ENCODE measurements around the gene OTOF. TPM values are rescaled to one million over a fixed set of nuclear protein-coding genes. Genes with fewer than 3 reads are reported as not detected.

The OTOF gene
- total and polyA plus RNA-seq, 2 of the 4 experiments (the other 2 are of a cell fraction), result 0.03 TPM; not detected in 1

GRCh38 chr2:26412091-26412673 is 65.7 kb downstream of the OTOF start:
- H4K91ac ChIP-seq (ENCODE audit: insufficient read depth, low read depth, low read length), result no peak overlapping the region
- ChIA-PET CTCF (no interaction called here), POLR2A (ENCODE audit: unreplicated experiment) (no interaction called here)
- H3K9me3 ChIP-seq (ENCODE audit: control insufficient read depth, insufficient read depth, low read length), result no peaks in the 10 kb centered on the region
- no peak overlapping the region for H3K9ac ChIP-seq (ENCODE audit: low read depth, low read length)
- in situ Hi-C loops (cut with MboI; ENCODE audit: low sequenced_read_pairs), result no loop called here
- intact Hi-C loops (cut with micrococcal nuclease), result no loop called here
- no peak overlapping the region for H2AK5ac ChIP-seq (ENCODE audit: low read depth, low read length)
- dilution Hi-C loops (cut with HindIII; ENCODE audit: low sequenced_read_pairs, unreplicated experiment), result no loop called here
- TF ChIP-seq NFE2L2 (IDR thresholded peaks at IDR 0.05; ENCODE audit: low read depth, low read length) (peak; percentile 56; the same call in 1 of the 2 replicates), ELK1 (IDR thresholded peaks at IDR 0.05; ENCODE audit: borderline replicate concordance, low read depth, low read length) (no peak)
- no peak overlapping the region for H3K18ac ChIP-seq (ENCODE audit: low read depth, low read length)
- no peak overlapping the region for H3K4me3 ChIP-seq (ENCODE audit: insufficient read depth, low read depth, low read length)
- H3K56ac ChIP-seq (ENCODE audit: extremely low read depth, insufficient read depth, low read length), result no peak overlapping the region
- peak overlapping the region; percentile 33 for H2AFZ ChIP-seq (replicated peaks; ENCODE audit: low read length, poor library complexity)
- no CpG with 5 or more reads among the region's 10 CpGs for WGBS, 2 experiments (ENCODE audit: extremely low coverage in 2 of 2, insufficient read length in 1 of 2)
- no peaks in the 10 kb centered on the region for H3K79me1 ChIP-seq (ENCODE audit: low read depth in 1 of 2, low read length in 2 of 2)
- no peaks in the 10 kb centered on the region for H3K9me1 ChIP-seq (ENCODE audit: insufficient read depth, low read length)
- no TSS peak for BruUV-seq (replicated peaks)
- no peak overlapping the region for H3K4me2 ChIP-seq (ENCODE audit: low read depth, low read length)
- no peak overlapping the region for H2BK15ac ChIP-seq (ENCODE audit: low read depth, low read length)
- DNase-seq, result no peak
- H3K23ac ChIP-seq (ENCODE audit: low read depth, low read length), result no peak overlapping the region
- H3K36me3 ChIP-seq (ENCODE audit: control insufficient read depth, insufficient read depth, low read length), result no peaks in the 10 kb centered on the region
- H2BK20ac ChIP-seq (ENCODE audit: low read depth, low read length), result no peak overlapping the region
- H3K4ac ChIP-seq (ENCODE audit: low read depth, low read length), result no peak overlapping the region
- H4K5ac ChIP-seq (ENCODE audit: low read depth, low read length), result no peak overlapping the region
- H2AK9ac ChIP-seq (replicated peaks; ENCODE audit: low read depth, low read length, poor library complexity), result no peak overlapping the region
- no peaks in the 10 kb centered on the region for H4K20me1 ChIP-seq (ENCODE audit: insufficient read depth, low read length)
- no peak overlapping the region for H3K27ac ChIP-seq (ENCODE audit: insufficient read depth, low read length)
- H2BK5ac ChIP-seq (ENCODE audit: low read depth, low read length, poor library complexity, severe bottlenecking), result no peak overlapping the region
- no peaks in the 10 kb centered on the region for H3K4me1 ChIP-seq (ENCODE audit: control insufficient read depth, insufficient read depth, low read length)
- ATAC-seq (ENCODE audit: low read depth), result no peak
- no peak overlapping the region for H3K14ac ChIP-seq (replicated peaks; ENCODE audit: low read depth, low read length)
- no peak overlapping the region for H2BK120ac ChIP-seq (ENCODE audit: low read depth, low read length)
- no peak overlapping the region for H4K8ac ChIP-seq (ENCODE audit: low read depth in 2 of 2, low read length in 2 of 2)
- H3K27me3 ChIP-seq (ENCODE audit: control insufficient read depth, insufficient read depth, low read length), result peaks cover 14% of the 10 kb centered on the region
